Mesendoderm (in vitro differentiated cells): ENCODE data around the gene CCND1.

Experiments
- DNase-seq: peaks from one replicate; pipeline ENCODE4 v3.0.0; 2013
- H2AK5ac ChIP-seq: 2 replicates; pipeline ENCODE4 v1.6.1; 2013; ENCODE audit warnings: low read length, inconsistent platforms
- H2BK120ac ChIP-seq: 2 replicates; pipeline ENCODE4 v1.6.1; 2013; ENCODE audit warnings: low read depth, mild to moderate bottlenecking, low read length, moderate library complexity, mixed read lengths
- H2BK15ac ChIP-seq: replicated peaks from 2 replicates; pipeline ENCODE4 v1.6.1; 2013; ENCODE audit warnings: low read depth, mild to moderate bottlenecking, moderate library complexity
- H2BK5ac ChIP-seq: 2 replicates; pipeline ENCODE4 v1.6.1; 2013; ENCODE audit warnings: low read length, inconsistent platforms
- H3K18ac ChIP-seq: 2 replicates; pipeline ENCODE4 v1.6.1; 2013; ENCODE audit warnings: mild to moderate bottlenecking, low read length, mixed read lengths
- H3K23ac ChIP-seq: one replicate; pipeline ENCODE4 v1.6.1; 2013; ENCODE audit warnings: low read length
- H3K27ac ChIP-seq: 2 replicates; pipeline ENCODE4 v1.5.1; 2013; ENCODE audit warnings: low read depth, mild to moderate bottlenecking, inconsistent platforms, low read length, moderate library complexity
- H3K27me3 ChIP-seq: 2 replicates; pipeline ENCODE4 v1.6.1; 2013; ENCODE audit warnings: low read length, control low read depth, mild to moderate bottlenecking, inconsistent platforms; ENCODE audit not compliant: insufficient read depth, poor library complexity
- H3K36me3 ChIP-seq: 2 replicates; pipeline ENCODE4 v1.6.1; 2013; ENCODE audit warnings: low read length, inconsistent platforms; ENCODE audit not compliant: control insufficient read depth, insufficient read depth
- H3K4ac ChIP-seq: one replicate; pipeline ENCODE4 v1.6.1; 2013; ENCODE audit warnings: low read depth, mild to moderate bottlenecking, low read length, moderate library complexity
- H3K4me1 ChIP-seq: 2 replicates; pipeline ENCODE4 v1.6.1; 2013; ENCODE audit warnings: low read depth, low read length, inconsistent platforms; ENCODE audit not compliant: control insufficient read depth
- H3K4me2 ChIP-seq: 2 replicates; pipeline ENCODE4 v1.6.1; 2013; ENCODE audit warnings: low read length
- H3K4me3 ChIP-seq: 2 replicates; pipeline ENCODE4 v1.5.1; 2013; ENCODE audit warnings: mild to moderate bottlenecking, low read length
- H3K56ac ChIP-seq: one replicate; pipeline ENCODE4 v1.6.1; 2013; ENCODE audit warnings: low read length
- H3K79me1 ChIP-seq: 2 replicates; pipeline ENCODE4 v1.6.1; 2013; ENCODE audit warnings: low read length, inconsistent platforms
- H3K79me2 ChIP-seq: 2 replicates; pipeline ENCODE4 v1.6.1; 2013; ENCODE audit warnings: mild to moderate bottlenecking, low read length; ENCODE audit not compliant: control insufficient read depth, insufficient read depth
- H3K9ac ChIP-seq: 2 replicates; pipeline ENCODE4 v1.6.1; 2013; ENCODE audit warnings: low read length, inconsistent platforms
- H4K5ac ChIP-seq: one replicate; pipeline ENCODE4 v1.6.1; 2013; ENCODE audit warnings: low read length
- H4K8ac ChIP-seq: one replicate; pipeline ENCODE4 v1.6.1; 2013; ENCODE audit warnings: low read depth, mild to moderate bottlenecking, control low read depth, low read length, moderate library complexity
- WGBS: extraction: QIAGEN DNeasy Blood & Tissue Kit; methylation state at CpG from one replicate; pipeline ENCODE4 v1.1.7; 2013; ENCODE audit warnings: low lambda C conversion rate, missing lambda C conversion rate; ENCODE audit not compliant: insufficient coverage; ENCODE audit errors: extremely low coverage; 5-methylcytosine and 5-hydroxymethylcytosine counted together

Gene CCND1

DNA sequence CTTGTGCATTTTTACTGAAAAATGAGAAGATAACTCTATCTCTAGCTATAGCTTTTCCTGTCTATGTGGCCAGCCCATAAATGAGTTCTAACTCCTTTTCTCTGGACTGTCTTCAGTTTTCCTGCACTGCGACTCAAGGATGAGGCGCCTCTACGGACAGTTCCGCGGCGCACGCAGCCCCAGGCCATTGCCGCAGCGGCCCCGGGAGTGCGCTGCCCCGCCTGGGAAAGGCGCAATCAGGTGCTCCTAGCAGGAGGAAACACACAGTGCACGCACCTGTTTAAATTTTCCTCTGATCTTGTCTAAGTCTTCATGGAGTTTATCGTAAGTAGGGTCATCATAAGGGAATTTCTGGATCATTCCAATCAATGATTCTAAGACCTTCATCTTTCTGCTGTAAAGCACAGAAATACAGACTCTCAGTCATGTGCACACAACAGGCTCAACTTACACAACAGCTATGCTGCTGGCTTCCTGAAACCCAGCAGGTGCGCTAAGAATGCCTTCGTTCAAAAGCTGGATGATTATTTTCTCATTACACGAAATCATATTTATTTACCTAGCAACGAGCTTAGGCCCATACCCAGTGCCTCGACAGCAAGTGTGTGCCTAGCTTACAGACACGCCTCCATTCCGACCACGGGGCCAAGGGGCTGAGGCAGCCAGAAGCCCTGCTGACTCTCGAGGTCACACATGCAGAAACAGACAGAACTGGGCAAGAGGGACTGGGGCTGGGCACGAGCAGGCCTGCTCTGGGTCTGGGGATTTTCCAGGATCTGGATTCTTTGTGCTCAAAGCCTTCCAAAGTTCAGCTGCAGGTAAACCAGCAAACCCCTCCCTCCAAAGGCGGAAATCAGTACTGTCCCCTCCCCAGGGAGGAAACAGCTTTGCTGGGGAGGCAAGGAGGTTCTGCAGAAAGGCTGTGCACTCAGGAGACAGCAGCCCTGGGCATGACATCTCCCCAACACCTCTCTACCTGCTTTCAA lies 27.0 kb downstream of the CCND1 start:
- no peak overlapping the region for H3K18ac ChIP-seq
- H3K56ac ChIP-seq, result no peak overlapping the region
- no peak overlapping the region for H2BK15ac ChIP-seq
- H3K36me3 ChIP-seq, result peaks cover 7% of the 10 kb centered on the region
- H4K8ac ChIP-seq, result no peak overlapping the region
- H3K4me3 ChIP-seq, result no peak overlapping the region
- no peak overlapping the region for H3K4ac ChIP-seq
- no peak overlapping the region for H3K9ac ChIP-seq
- no peak overlapping the region for H3K4me2 ChIP-seq
- no peak overlapping the region for H2AK5ac ChIP-seq
- WGBS, result no CpG with 5 or more reads among the region's 26 CpGs
- no peaks in the 10 kb centered on the region for H3K79me2 ChIP-seq
- no peak for DNase-seq
- H2BK120ac ChIP-seq, result no peak overlapping the region
- H3K4me1 ChIP-seq, result no peaks in the 10 kb centered on the region
- no peak overlapping the region for H2BK5ac ChIP-seq
- no peak overlapping the region for H4K5ac ChIP-seq
- H3K79me1 ChIP-seq, result peaks cover 6% of the 10 kb centered on the region
- no peak overlapping the region for H3K23ac ChIP-seq
- H3K27ac ChIP-seq, result no peak overlapping the region
- no peaks in the 10 kb centered on the region for H3K27me3 ChIP-seq

DNA sequence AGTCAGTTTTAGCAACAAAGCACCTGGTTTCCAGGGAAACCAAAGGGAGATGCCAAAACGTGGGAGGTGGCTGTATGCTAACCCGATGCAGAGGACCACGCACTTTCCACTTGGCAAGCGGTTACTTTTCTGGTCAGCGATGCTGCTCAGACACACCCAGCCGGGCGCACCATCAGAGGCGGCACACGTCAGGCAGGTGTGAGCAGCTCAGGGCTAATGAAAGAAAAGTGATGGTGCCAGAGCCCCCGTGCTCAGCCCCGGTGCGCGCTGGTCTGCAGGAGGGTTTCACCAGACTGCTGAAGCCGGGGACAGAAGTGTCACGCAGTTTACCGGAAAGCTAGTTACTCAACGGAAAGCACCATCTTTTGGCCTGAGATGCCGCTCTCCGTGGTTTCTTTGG lies 28.5 kb downstream of the CCND1 start:
- H3K4me3 ChIP-seq, result no peak overlapping the region

DNA sequence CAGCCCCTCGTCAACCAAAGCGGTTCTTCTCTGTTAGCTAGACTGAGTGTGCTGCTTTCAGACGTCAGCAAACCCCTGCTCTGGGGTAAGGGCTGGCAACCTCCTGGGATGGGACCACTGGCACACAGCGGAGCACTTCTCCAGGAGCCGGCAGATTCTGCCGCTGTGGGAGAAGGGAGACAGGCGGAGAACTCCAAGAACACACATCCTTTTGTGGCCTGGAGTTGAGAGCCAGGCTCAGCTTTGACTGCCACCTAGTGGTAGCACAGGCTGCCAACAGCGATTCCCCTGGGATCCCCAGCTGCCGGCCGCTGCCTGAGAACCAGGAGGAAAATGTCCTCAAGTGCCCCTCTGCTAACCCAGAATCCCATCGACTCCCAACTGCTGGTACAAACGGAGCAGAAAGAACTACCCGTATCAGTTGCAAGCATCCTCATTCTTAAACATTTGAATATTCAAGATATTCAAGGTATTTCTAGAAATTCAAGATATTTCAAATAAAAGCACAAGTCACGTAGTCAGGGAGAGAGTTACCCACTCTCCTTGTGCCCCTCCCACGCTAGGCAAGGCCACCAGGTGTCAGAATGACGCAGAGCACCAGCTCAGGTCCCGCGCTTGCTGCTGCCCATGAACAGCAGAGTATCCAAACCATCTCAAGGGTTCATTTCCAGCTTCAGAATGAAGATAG lies 29.3 kb downstream of the CCND1 start:
- H2BK120ac ChIP-seq, result no peak overlapping the region
- no peak overlapping the region for H3K4me3 ChIP-seq
- no peak overlapping the region for H3K4me2 ChIP-seq
- no peaks in the 10 kb centered on the region for H3K27me3 ChIP-seq
- H3K79me2 ChIP-seq, result peaks cover 10% of the 10 kb centered on the region
- no peak overlapping the region for H3K56ac ChIP-seq
- H3K4ac ChIP-seq, result no peak overlapping the region
- H3K36me3 ChIP-seq, result peaks cover 7% of the 10 kb centered on the region
- H3K23ac ChIP-seq, result no peak overlapping the region
- peak; percentile 91 for DNase-seq
- H3K4me1 ChIP-seq, result peaks cover 1% of the 10 kb centered on the region
- H2BK15ac ChIP-seq, result no peak overlapping the region
- WGBS, result no CpG with 5 or more reads among the region's 18 CpGs
- H3K79me1 ChIP-seq, result peaks cover 14% of the 10 kb centered on the region
- no peak overlapping the region for H2BK5ac ChIP-seq
- no peak overlapping the region for H2AK5ac ChIP-seq
- no peak overlapping the region for H3K9ac ChIP-seq
- H3K27ac ChIP-seq, result no peak overlapping the region
- H3K18ac ChIP-seq, result no peak overlapping the region
- no peak overlapping the region for H4K8ac ChIP-seq
- H4K5ac ChIP-seq, result no peak overlapping the region

More for the DNA sequence above, 28.5 kb downstream of the CCND1 start:
- Histone ChIP-seq H2AK5ac (no peak overlapping the region), H2BK5ac (no peak overlapping the region), H3K9ac (no peak overlapping the region), H3K4me1 (peaks cover 1% of the 10 kb centered on the region), H3K79me2 (peaks cover 5% of the 10 kb centered on the region), H3K4ac (no peak overlapping the region), H3K79me1 (peaks cover 11% of the 10 kb centered on the region), H3K27me3 (no peaks in the 10 kb centered on the region), H3K27ac (no peak overlapping the region), H3K18ac (no peak overlapping the region), H2BK120ac (no peak overlapping the region), H2BK15ac (no peak overlapping the region), H3K56ac (no peak overlapping the region), H3K23ac (no peak overlapping the region), H4K5ac (no peak overlapping the region), H3K4me2 (no peak overlapping the region), H4K8ac (no peak overlapping the region), H3K36me3 (peaks cover 7% of the 10 kb centered on the region)
- WGBS, result no CpG with 5 or more reads among the region's 19 CpGs
- no peak for DNase-seq

DNA sequence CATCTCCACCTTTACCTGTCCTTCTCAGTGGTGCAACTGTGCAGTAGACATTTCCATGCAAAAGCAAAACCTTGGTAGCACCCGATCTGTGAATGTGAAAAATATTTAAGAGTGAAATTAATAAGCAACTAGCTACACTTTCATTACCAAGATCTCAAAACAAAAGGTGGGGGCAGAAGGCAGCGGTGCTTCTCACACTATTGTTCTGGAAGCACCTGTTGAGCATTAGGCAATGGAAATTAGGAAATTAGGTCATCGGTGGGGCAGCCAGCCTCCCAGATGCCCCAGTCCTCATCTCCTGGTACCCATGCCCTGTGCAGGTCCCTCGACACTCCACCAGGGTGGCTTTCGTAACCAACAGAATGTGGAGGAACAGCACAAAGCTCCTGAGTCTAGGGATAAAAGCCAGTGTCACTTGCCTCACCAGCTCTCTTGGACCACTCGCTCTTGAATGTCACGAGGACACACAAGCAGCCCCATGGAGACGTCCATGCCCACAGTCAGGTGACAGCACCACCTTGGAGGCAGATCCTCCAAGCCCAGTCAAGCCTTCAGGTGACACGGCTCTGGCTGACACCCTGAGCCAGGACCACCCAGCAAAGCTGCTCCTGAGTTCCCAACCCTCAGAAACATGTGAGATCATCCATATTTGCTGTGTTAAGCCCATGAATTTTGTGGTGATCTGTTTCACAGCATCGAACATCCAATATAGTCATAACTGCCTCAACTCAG lies 30.9 kb downstream of the CCND1 start:
- H3K79me2 ChIP-seq, result peaks cover 10% of the 10 kb centered on the region
- no peak overlapping the region for H2AK5ac ChIP-seq
- no peak overlapping the region for H2BK5ac ChIP-seq
- no peak overlapping the region for H3K18ac ChIP-seq
- H3K79me1 ChIP-seq, result peaks cover 14% of the 10 kb centered on the region
- no peaks in the 10 kb centered on the region for H3K27me3 ChIP-seq
- no peak overlapping the region for H2BK15ac ChIP-seq
- no peak for DNase-seq
- H3K4me3 ChIP-seq, result no peak overlapping the region
- no peak overlapping the region for H3K27ac ChIP-seq
- no peak overlapping the region for H4K8ac ChIP-seq
- no peak overlapping the region for H4K5ac ChIP-seq
- H3K9ac ChIP-seq, result no peak overlapping the region
- no peak overlapping the region for H2BK120ac ChIP-seq
- H3K23ac ChIP-seq, result no peak overlapping the region
- peaks cover 7% of the 10 kb centered on the region for H3K36me3 ChIP-seq
- H3K4me1 ChIP-seq, result peaks cover 1% of the 10 kb centered on the region
- no CpG with 5 or more reads among the region's 10 CpGs for WGBS
- no peak overlapping the region for H3K4ac ChIP-seq
- H3K56ac ChIP-seq, result no peak overlapping the region
- H3K4me2 ChIP-seq, result no peak overlapping the region

DNA sequence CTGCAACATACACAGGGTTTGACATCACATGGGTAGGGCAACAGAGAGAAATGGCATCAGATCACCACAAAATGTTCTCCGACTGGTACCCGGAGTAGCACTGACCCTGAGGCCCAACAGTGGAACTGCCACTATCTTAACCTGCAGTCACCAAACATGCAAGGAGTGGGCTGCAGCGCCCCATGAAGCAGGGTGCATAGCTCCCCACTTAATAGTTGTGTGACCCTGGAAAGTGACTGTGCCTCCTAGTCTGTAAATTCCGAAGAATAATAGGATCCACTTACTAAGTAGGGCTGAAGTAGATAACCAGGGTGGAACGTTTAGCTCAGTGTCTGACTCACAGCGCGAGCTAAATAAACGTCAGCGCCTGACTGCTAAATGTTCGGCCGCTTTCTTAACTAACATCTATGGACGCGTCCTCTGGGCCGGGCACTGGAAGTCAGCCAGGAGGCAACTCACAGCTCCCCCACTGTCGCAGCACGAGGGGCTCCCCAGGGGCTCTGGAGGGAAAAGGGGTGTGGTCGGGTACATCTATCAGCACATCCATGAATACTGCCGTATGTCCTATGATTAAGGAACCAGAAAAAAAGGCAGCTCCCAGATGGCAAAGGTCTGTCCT lies 33.4 kb downstream of the CCND1 start:
- DNase-seq, result no peak
- Histone ChIP-seq H3K4ac (no peak overlapping the region), H3K79me2 (peaks cover 10% of the 10 kb centered on the region), H2AK5ac (peak overlapping the region; percentile 47), H3K56ac (peak overlapping the region; percentile 97), H3K36me3 (peaks cover 4% of the 10 kb centered on the region), H3K18ac (no peak overlapping the region), H3K4me3 (peak overlapping the region; percentile 84), H3K9ac (peak overlapping the region; percentile 92), H4K8ac (no peak overlapping the region), H2BK120ac (no peak overlapping the region), H3K23ac (no peak overlapping the region), H3K27ac (no peak overlapping the region), H3K4me2 (peak overlapping the region; percentile 67), H3K79me1 (peaks cover 12% of the 10 kb centered on the region), H4K5ac (no peak overlapping the region), H2BK5ac (no peak overlapping the region), H3K4me1 (peaks cover 1% of the 10 kb centered on the region), H3K27me3 (no peaks in the 10 kb centered on the region), H2BK15ac (no peak overlapping the region)
- WGBS, result no CpG with 5 or more reads among the region's 18 CpGs
